HFFc6 (cell line): Measurements from ENCODE around the gene IFRD1. TPM values are rescaled to one million over a fixed set of nuclear protein-coding genes. Genes with fewer than 3 reads are reported as not detected.

Experiments
- DNase-seq: peaks from one replicate; pipeline ENCODE4 v3.0.0-alpha.2; 2018
- H3K27ac Mint-ChIP-seq: 2 replicates; pipeline ENCODE4 v1.8.0; 2020; ENCODE audit warnings: mild to moderate bottlenecking, mixed read lengths
- H3K27me3 Mint-ChIP-seq: 2 replicates; pipeline ENCODE4 v1.8.0; 2021; ENCODE audit warnings: mild to moderate bottlenecking, moderate library complexity, mixed read lengths; ENCODE audit not compliant: insufficient read depth
- H3K36me3 Mint-ChIP-seq: 2 replicates; pipeline ENCODE4 v1.8.0; 2021; ENCODE audit warnings: low read depth, mixed read lengths
- H3K4me1 Mint-ChIP-seq: 2 replicates; pipeline ENCODE4 v1.8.0; 2020; ENCODE audit warnings: low read depth, mixed read lengths
- H3K4me3 Mint-ChIP-seq: 2 replicates; pipeline ENCODE4 v1.8.0; 2020; ENCODE audit warnings: mild to moderate bottlenecking, moderate library complexity, mixed read lengths
- H3K9me3 Mint-ChIP-seq: 2 replicates; pipeline ENCODE4 v1.8.0; 2020; ENCODE audit warnings: mild to moderate bottlenecking, mixed read lengths
- total RNA-seq, 6 experiments: library from RNA; stranded (reverse); fragmentation: NEBNext Ultra II Directional; extraction: Animal tissue kit (Norgen Biotek cat#: 25700); gene quantifications; 2 replicates in 1 of 6; 3 replicates in 5 of 6; pipeline ENCODE4 v1.2.3, GENCODE V29; 2021
- TF ChIP-seq, protein P1 (sequence below): fragments of 200-600 bp; sonication (generic); IDR thresholded peaks from 2 replicates; pipeline ENCODE4 v1.5.0; 2021; ENCODE audit warnings: antibody characterized with exemption, mild to moderate bottlenecking

IFRD1 gene
- total RNA-seq, 6 experiments from 2014 or later, result 25.4 to 30.0 (median 27.5) TPM

- H3K36me3 Mint-ChIP-seq, result no peaks in the 10 kb centered on the region
- DNase-seq, result no peak
Measured at GRCh38 chr7:112500619-112501018, 50.4 kb downstream of the IFRD1 start.

DNA sequence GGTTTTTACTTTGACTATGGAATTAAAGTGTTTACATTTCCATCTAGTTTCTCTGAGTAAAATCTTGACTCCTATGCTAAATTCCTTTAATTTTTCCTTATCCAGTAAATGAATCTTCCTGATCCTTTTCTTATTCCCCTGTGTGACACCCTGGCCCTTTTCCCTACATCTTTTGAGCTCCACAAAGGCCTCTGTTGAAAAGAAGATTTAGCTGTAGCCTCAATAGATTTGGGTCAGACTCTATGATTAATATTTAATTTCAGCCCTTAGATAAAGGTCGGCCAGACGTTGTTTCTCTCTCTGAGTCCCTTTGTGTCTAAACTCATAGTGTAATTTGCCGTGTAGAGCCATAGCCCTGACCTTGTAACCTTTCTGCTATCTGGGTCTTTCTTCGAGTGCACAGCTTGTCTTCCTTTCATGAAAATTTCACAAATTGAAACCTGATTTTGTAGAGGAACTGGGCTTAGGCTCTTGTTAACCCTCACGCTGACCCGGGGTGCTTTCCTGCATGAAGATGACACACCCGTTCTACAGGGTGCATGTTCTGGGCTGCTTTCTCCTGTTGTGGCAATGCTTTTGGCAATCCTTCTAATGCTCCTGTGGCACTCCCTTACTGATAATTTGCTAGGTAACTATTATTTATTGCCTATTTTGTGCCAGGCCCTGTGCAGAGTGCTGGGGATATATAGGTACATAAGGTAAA is 51.7 kb downstream of the IFRD1 start:
- H3K27me3 Mint-ChIP-seq, result peaks cover 10% of the 10 kb centered on the region
- no peak overlapping the region for H3K27ac Mint-ChIP-seq
- TF ChIP-seq, protein P1, sequence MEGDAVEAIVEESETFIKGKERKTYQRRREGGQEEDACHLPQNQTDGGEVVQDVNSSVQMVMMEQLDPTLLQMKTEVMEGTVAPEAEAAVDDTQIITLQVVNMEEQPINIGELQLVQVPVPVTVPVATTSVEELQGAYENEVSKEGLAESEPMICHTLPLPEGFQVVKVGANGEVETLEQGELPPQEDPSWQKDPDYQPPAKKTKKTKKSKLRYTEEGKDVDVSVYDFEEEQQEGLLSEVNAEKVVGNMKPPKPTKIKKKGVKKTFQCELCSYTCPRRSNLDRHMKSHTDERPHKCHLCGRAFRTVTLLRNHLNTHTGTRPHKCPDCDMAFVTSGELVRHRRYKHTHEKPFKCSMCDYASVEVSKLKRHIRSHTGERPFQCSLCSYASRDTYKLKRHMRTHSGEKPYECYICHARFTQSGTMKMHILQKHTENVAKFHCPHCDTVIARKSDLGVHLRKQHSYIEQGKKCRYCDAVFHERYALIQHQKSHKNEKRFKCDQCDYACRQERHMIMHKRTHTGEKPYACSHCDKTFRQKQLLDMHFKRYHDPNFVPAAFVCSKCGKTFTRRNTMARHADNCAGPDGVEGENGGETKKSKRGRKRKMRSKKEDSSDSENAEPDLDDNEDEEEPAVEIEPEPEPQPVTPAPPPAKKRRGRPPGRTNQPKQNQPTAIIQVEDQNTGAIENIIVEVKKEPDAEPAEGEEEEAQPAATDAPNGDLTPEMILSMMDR, result no peak

More at GRCh38 chr7:112500619-112501018, 50.4 kb downstream of the IFRD1 start:
- H3K27ac Mint-ChIP-seq, result no peak overlapping the region
- H3K4me1 Mint-ChIP-seq, result peaks cover 11% of the 10 kb centered on the region
- peaks cover 12% of the 10 kb centered on the region for H3K27me3 Mint-ChIP-seq
- no peak overlapping the region for H3K4me3 Mint-ChIP-seq
- TF ChIP-seq, protein P1, result peak; percentile 63
- H3K9me3 Mint-ChIP-seq, result no peaks in the 10 kb centered on the region

DNA sequence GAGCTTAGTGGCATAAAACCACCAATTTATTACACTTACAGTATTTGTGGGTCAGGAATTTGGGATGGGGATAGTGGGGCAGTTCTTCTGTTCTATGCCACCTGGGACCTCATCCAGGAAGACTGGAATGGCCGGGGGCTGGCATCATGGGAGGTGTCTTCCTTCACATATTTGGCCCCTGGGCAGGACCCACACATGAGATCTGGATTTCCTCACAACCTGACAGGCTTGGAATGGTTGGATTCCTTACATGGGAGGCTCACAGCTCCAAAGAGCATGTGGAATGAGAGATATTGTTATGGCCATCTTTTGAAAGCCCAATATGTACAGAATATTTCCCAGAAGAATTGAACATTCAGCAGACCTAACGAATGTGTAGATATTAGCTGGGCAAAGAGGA is 52.4 kb downstream of the IFRD1 start:
- Mint-ChIP-seq H3K4me3 (no peak overlapping the region), H3K36me3 (no peaks in the 10 kb centered on the region), H3K9me3 (no peaks in the 10 kb centered on the region), H3K4me1 (peaks cover 7% of the 10 kb centered on the region), H3K27me3 (peaks cover 9% of the 10 kb centered on the region), H3K27ac (no peak overlapping the region)
- TF ChIP-seq, protein P1, result no peak
- no peak for DNase-seq

More for the DNA sequence above, 51.7 kb downstream of the IFRD1 start:
- no peaks in the 10 kb centered on the region for H3K9me3 Mint-ChIP-seq
- no peaks in the 10 kb centered on the region for H3K36me3 Mint-ChIP-seq
- no peak for DNase-seq
- H3K4me3 Mint-ChIP-seq, result no peak overlapping the region
- H3K4me1 Mint-ChIP-seq, result peaks cover 7% of the 10 kb centered on the region

GRCh38 chr7:112503361-112503972 is 53.2 kb downstream of the IFRD1 start:
- H3K36me3 Mint-ChIP-seq, result no peaks in the 10 kb centered on the region
- H3K27ac Mint-ChIP-seq, result no peak overlapping the region
- H3K27me3 Mint-ChIP-seq, result peaks cover 9% of the 10 kb centered on the region
- no peaks in the 10 kb centered on the region for H3K9me3 Mint-ChIP-seq
- TF ChIP-seq, protein P1, result no peak
- H3K4me1 Mint-ChIP-seq, result peaks cover 7% of the 10 kb centered on the region
- H3K4me3 Mint-ChIP-seq, result no peak overlapping the region
- no peak for DNase-seq

GRCh38 chr7:112504093-112504695 is 53.9 kb downstream of the IFRD1 start:
- peaks cover 5% of the 10 kb centered on the region for H3K4me1 Mint-ChIP-seq
- H3K36me3 Mint-ChIP-seq, result no peaks in the 10 kb centered on the region
- no peak overlapping the region for H3K27ac Mint-ChIP-seq
- TF ChIP-seq, protein P1, result no peak
- peaks cover 9% of the 10 kb centered on the region for H3K27me3 Mint-ChIP-seq
- no peak for DNase-seq
- no peak overlapping the region for H3K4me3 Mint-ChIP-seq
- H3K9me3 Mint-ChIP-seq, result no peaks in the 10 kb centered on the region
